ENCODE results near the gene SSU72.
"Not testable (repeated sequence)": the region's sequence is repeated elsewhere in the genome, so short reads cannot be mapped to it uniquely, and the experiment has no call there.

Gene SSU72

GRCh38 chr1:1494311-1494710 lies 80.4 kb downstream of the SSU72 start:
- DNase-seq, result not testable (repeated sequence)
